BE2C (cell line): ENCODE measurements around the gene ARAP1.

ENCODE experiments used
- DNase-seq: peaks from one replicate; pipeline ENCODE4 v3.0.0-alpha.2; 2020
- H3K27me3 ChIP-seq: fragments of 250-450 bp; sonication (Bioruptor Pico); 2 replicates; pipeline ENCODE4 v1.5.1; 2020; ENCODE audit warnings: mild to moderate bottlenecking
- H3K36me3 ChIP-seq: fragments of 250-450 bp; sonication (Bioruptor Pico); 2 replicates; pipeline ENCODE4 v1.5.1; 2020; ENCODE audit warnings: mild to moderate bottlenecking
- H3K4me1 ChIP-seq: fragments of 250-450 bp; sonication (Bioruptor Pico); 2 replicates; pipeline ENCODE4 v1.5.1; 2020
- H3K4me3 ChIP-seq: 2 replicates; pipeline ENCODE4 v1.5.1; 2011; ENCODE audit warnings: low read depth, low read length
- H3K9me3 ChIP-seq: fragments of 250-450 bp; sonication (Bioruptor Pico); 2 replicates; pipeline ENCODE4 v1.5.1; 2020
- TF ChIP-seq, protein P1 (sequence below): IDR thresholded peaks from 2 replicates; pipeline ENCODE4 v1.5.1; 2012; ENCODE audit warnings: mild to moderate bottlenecking, low read depth, low read length

ARAP1 gene

GRCh38 chr11:72642884-72643522 lies 109.2 kb downstream of the ARAP1 start:
- peaks cover 40% of the 10 kb centered on the region for H3K36me3 ChIP-seq
- H3K27me3 ChIP-seq, result no peaks in the 10 kb centered on the region
- peaks cover 4% of the 10 kb centered on the region for H3K4me1 ChIP-seq
- peak; percentile 81 for DNase-seq
- TF ChIP-seq, protein P1, sequence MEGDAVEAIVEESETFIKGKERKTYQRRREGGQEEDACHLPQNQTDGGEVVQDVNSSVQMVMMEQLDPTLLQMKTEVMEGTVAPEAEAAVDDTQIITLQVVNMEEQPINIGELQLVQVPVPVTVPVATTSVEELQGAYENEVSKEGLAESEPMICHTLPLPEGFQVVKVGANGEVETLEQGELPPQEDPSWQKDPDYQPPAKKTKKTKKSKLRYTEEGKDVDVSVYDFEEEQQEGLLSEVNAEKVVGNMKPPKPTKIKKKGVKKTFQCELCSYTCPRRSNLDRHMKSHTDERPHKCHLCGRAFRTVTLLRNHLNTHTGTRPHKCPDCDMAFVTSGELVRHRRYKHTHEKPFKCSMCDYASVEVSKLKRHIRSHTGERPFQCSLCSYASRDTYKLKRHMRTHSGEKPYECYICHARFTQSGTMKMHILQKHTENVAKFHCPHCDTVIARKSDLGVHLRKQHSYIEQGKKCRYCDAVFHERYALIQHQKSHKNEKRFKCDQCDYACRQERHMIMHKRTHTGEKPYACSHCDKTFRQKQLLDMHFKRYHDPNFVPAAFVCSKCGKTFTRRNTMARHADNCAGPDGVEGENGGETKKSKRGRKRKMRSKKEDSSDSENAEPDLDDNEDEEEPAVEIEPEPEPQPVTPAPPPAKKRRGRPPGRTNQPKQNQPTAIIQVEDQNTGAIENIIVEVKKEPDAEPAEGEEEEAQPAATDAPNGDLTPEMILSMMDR, result peak; percentile 87
- H3K9me3 ChIP-seq, result no peaks in the 10 kb centered on the region
- H3K4me3 ChIP-seq, result peak overlapping the region; percentile 50

GRCh38 chr11:72642043-72642883 lies 109.9 kb downstream of the ARAP1 start:
- Histone ChIP-seq H3K4me3 (peak overlapping the region; percentile 50), H3K4me1 (peaks cover 11% of the 10 kb centered on the region), H3K36me3 (peaks cover 41% of the 10 kb centered on the region), H3K9me3 (no peaks in the 10 kb centered on the region), H3K27me3 (no peaks in the 10 kb centered on the region)
- peak; percentile 57 for DNase-seq
- TF ChIP-seq, protein P1, result no peak

- DNase-seq, result no peak
- TF ChIP-seq, protein P1, result no peak
- H3K36me3 ChIP-seq, result peaks cover 39% of the 10 kb centered on the region
- H3K4me1 ChIP-seq, result peaks cover 17% of the 10 kb centered on the region
- H3K4me3 ChIP-seq, result no peak overlapping the region
- no peaks in the 10 kb centered on the region for H3K9me3 ChIP-seq
- H3K27me3 ChIP-seq, result no peaks in the 10 kb centered on the region
Observed at GRCh38 chr11:72641522-72642042, 110.6 kb downstream of the ARAP1 start.

GRCh38 chr11:72639502-72640375 lies 112.5 kb downstream of the ARAP1 start:
- Histone ChIP-seq H3K36me3 (peaks cover 47% of the 10 kb centered on the region), H3K27me3 (no peaks in the 10 kb centered on the region), H3K4me1 (peaks cover 29% of the 10 kb centered on the region), H3K4me3 (no peak overlapping the region), H3K9me3 (no peaks in the 10 kb centered on the region)
- TF ChIP-seq, protein P1, result no peak
- DNase-seq, result no peak

DNA sequence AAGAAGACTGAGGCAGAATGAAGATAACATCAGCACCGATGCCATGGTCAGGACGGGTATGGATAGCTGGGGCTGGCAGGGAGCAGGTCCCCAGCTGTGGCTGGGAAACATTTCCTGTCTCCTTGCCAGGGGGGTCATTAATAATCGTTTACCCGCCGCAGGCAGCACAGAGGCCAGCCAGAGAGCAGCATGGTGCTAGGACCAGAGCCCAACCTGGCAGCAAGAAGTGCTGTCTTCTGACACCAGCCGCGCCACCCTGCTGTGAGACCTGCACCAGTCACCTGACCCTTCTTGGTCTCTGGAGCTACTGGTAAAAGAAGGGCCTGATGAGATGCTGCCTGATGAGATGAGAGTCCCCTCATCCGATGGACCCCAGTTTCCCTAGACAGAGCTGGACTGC lies 114.3 kb downstream of the ARAP1 start:
- H3K4me1 ChIP-seq, result peaks cover 39% of the 10 kb centered on the region
- H3K27me3 ChIP-seq, result no peaks in the 10 kb centered on the region
- no peaks in the 10 kb centered on the region for H3K9me3 ChIP-seq
- H3K4me3 ChIP-seq, result no peak overlapping the region
- peak; percentile 34 for DNase-seq
- H3K36me3 ChIP-seq, result peaks cover 65% of the 10 kb centered on the region
- TF ChIP-seq, protein P1, result no peak
